ENCODE measurements around the gene GABRR2.

DNA sequence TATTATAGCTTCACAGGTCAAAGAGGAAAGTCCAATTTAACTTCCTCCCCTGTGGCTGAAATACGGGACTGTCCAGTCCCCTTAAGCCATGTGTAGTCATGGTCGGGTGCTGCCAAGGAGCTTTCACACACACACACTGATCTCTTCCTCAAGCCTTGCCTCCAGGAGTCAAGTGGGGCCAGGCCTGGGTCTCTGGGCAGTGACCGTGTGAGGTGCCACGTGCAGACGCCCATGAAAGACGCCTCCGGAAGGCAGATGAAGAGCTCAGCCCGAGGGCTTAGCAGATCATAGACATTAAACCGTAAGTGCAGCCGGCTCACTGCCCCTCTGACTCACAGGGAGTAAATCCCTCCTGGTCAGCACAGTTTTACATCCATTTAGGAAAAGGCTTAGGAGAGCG lies 4.2 kb downstream of the GABRR2 start:
- TF ChIP-seq, protein P1, sequence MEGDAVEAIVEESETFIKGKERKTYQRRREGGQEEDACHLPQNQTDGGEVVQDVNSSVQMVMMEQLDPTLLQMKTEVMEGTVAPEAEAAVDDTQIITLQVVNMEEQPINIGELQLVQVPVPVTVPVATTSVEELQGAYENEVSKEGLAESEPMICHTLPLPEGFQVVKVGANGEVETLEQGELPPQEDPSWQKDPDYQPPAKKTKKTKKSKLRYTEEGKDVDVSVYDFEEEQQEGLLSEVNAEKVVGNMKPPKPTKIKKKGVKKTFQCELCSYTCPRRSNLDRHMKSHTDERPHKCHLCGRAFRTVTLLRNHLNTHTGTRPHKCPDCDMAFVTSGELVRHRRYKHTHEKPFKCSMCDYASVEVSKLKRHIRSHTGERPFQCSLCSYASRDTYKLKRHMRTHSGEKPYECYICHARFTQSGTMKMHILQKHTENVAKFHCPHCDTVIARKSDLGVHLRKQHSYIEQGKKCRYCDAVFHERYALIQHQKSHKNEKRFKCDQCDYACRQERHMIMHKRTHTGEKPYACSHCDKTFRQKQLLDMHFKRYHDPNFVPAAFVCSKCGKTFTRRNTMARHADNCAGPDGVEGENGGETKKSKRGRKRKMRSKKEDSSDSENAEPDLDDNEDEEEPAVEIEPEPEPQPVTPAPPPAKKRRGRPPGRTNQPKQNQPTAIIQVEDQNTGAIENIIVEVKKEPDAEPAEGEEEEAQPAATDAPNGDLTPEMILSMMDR (conservative IDR thresholded peaks at IDR 0.05; ENCODE audit: low read length), result no peak
- no peak for TF ChIP-seq EZH2phosphoT487 (IDR thresholded peaks at IDR 0.05; ENCODE audit: borderline replicate concordance)

All from Loucy (cell line).